A673 (cell line): ENCODE measurements around the gene PATJ. TPM values are rescaled to one million over a fixed set of nuclear protein-coding genes. Genes with fewer than 3 reads are reported as not detected.

Source experiments
- BruUV-seq: library from RNA; stranded (reverse); fragments of 400-500 nt; replicated peaks from 2 replicates; lab custom pipeline; 2021; lab: Mats Ljungman, UMichigan
- CTCF ChIA-PET: fragments of 300-600 bp; sonication (Branson Sonifier 250); formaldehyde crosslinking; loops from one replicate; lab custom pipeline; 2022; ENCODE audit warnings: antibody characterized with exemption; lab: Charles Lee
- POLR2A ChIA-PET: fragments of 300-600 bp; sonication (Branson Sonifier 250); formaldehyde crosslinking; loops from one replicate; lab custom pipeline; 2022; ENCODE audit warnings: antibody characterized with exemption; ENCODE audit not compliant: low non-redundant PET; lab: Charles Lee
- DNase-seq: peaks from one replicate; pipeline ENCODE4 v3.0.0-alpha.2; 2015; ENCODE audit warnings: low spot score
- H3K27ac ChIP-seq: fragments of 200-600 bp; sonication (generic); 2 replicates; pipeline ENCODE4 v1.5.1; 2016; ENCODE audit warnings: mixed run types, low read depth, mild to moderate bottlenecking, mixed read lengths, antibody characterized with exemption, low read length; ENCODE audit not compliant: poor library complexity, severe bottlenecking
- H3K27me3 ChIP-seq: fragments of 200-600 bp; sonication (generic); replicated peaks from 2 replicates; pipeline ENCODE4 v1.6.1; 2017; ENCODE audit warnings: mixed run types, low read depth, mild to moderate bottlenecking, mixed read lengths, antibody characterized with exemption, low read length; ENCODE audit not compliant: insufficient read depth, poor library complexity
- H3K36me3 ChIP-seq: fragments of 200-600 bp; sonication (generic); 2 replicates; pipeline ENCODE4 v1.6.1; 2016; ENCODE audit warnings: mixed run types, mild to moderate bottlenecking, mixed read lengths, antibody characterized with exemption, low read length; ENCODE audit not compliant: insufficient read depth, poor library complexity, severe bottlenecking
- H3K4me1 ChIP-seq: fragments of 200-600 bp; sonication (generic); 2 replicates; pipeline ENCODE4 v1.6.1; 2017; ENCODE audit warnings: mixed run types, mild to moderate bottlenecking, mixed read lengths, antibody characterized with exemption, low read length; ENCODE audit not compliant: insufficient read depth, poor library complexity, severe bottlenecking
- H3K4me3 ChIP-seq: fragments of 200-600 bp; sonication (generic); 2 replicates; pipeline ENCODE4 v1.5.1; 2016; ENCODE audit warnings: low read depth, mixed run types, mild to moderate bottlenecking, mixed read lengths, low read length; ENCODE audit not compliant: poor library complexity, severe bottlenecking
- H3K9me3 ChIP-seq: fragments of 200-600 bp; sonication (generic); 2 replicates; pipeline ENCODE4 v1.6.1; 2016; ENCODE audit warnings: mixed run types, low read depth, mild to moderate bottlenecking, mixed read lengths, antibody characterized with exemption, low read length; ENCODE audit not compliant: poor library complexity, severe bottlenecking
- CTCF ChIP-seq: fragments of 300-800, 200-600 bp; sonication (generic); conservative IDR thresholded peaks from 2 replicates; pipeline ENCODE4 v1.5.1; 2017; ENCODE audit warnings: low read depth, mild to moderate bottlenecking, antibody characterized with exemption, low read length, moderate library complexity, mixed read lengths
- EZH2 ChIP-seq: fragments of 200-600 bp; sonication (generic); IDR thresholded peaks from 2 replicates; pipeline ENCODE4 v1.6.1; 2017; ENCODE audit warnings: borderline replicate concordance, low read depth, mild to moderate bottlenecking, mixed read lengths, antibody characterized with exemption, low read length; ENCODE audit not compliant: poor library complexity, severe bottlenecking
- intact Hi-C: fragments of 100-400 bp; cut with micrococcal nuclease; formaldehyde crosslinking; loops from one replicate; pipeline ENCODE4 v1.10.0; 2022; ENCODE audit not compliant: unreplicated experiment
- total RNA-seq: library from RNA; stranded (reverse); gene quantifications from 2 replicates; pipeline ENCODE4 v1.2.3, GENCODE V29; 2021

PATJ gene
- total RNA-seq, 1 experiment from 2014 or later: 6.6 TPM

- BruUV-seq: no TSS peak
- no peak for DNase-seq
- H3K4me3 ChIP-seq: no peak overlapping the region
- peaks cover 12% of the 10 kb centered on the region for H3K9me3 ChIP-seq
- ChIA-PET CTCF (no interaction called here), POLR2A (no interaction called here)
- intact Hi-C loops: no loop called here
- TF ChIP-seq EZH2 (no peak), CTCF (no peak)
- H3K27ac ChIP-seq: no peak overlapping the region
- H3K27me3 ChIP-seq: no peaks in the 10 kb centered on the region
- H3K36me3 ChIP-seq: no peaks in the 10 kb centered on the region
- H3K4me1 ChIP-seq: peaks cover 22% of the 10 kb centered on the region
These were observed 282.4 kb downstream of the PATJ start for GRCh38 chr1:62024690-62025089.

- no TSS peak for BruUV-seq
- Histone ChIP-seq H3K27me3 (no peaks in the 10 kb centered on the region), H3K4me3 (no peak overlapping the region), H3K4me1 (peaks cover 22% of the 10 kb centered on the region), H3K9me3 (peaks cover 12% of the 10 kb centered on the region), H3K27ac (no peak overlapping the region), H3K36me3 (no peaks in the 10 kb centered on the region)
- CTCF ChIA-PET: no interaction called here
- no peak for TF ChIP-seq EZH2
- TF ChIP-seq CTCF: no peak
- intact Hi-C loops: no loop called here
- DNase-seq: no peak
- POLR2A ChIA-PET: no interaction called here
These were observed 282.9 kb downstream of the PATJ start for GRCh38 chr1:62025154-62025553.

GRCh38 chr1:62025892-62026291 lies 283.6 kb downstream of the PATJ start:
- no peak for TF ChIP-seq CTCF
- TF ChIP-seq EZH2: no peak
- Histone ChIP-seq H3K9me3 (peaks cover 12% of the 10 kb centered on the region), H3K36me3 (no peaks in the 10 kb centered on the region), H3K27me3 (no peaks in the 10 kb centered on the region), H3K4me3 (no peak overlapping the region), H3K4me1 (peaks cover 22% of the 10 kb centered on the region), H3K27ac (peak overlapping the region; percentile 4)
- DNase-seq: peak; percentile 13
- ChIA-PET CTCF (no interaction called here), POLR2A (no interaction called here)
- no TSS peak for BruUV-seq
- intact Hi-C loops: no loop called here
